HuH-7.5 (cell line): ENCODE data around the gene SVOP.

ENCODE experiments used
- DNase-seq: peaks from one replicate; pipeline ENCODE4 v3.0.0; 2011; ENCODE audit warnings: low spot score

The SVOP gene

DNA sequence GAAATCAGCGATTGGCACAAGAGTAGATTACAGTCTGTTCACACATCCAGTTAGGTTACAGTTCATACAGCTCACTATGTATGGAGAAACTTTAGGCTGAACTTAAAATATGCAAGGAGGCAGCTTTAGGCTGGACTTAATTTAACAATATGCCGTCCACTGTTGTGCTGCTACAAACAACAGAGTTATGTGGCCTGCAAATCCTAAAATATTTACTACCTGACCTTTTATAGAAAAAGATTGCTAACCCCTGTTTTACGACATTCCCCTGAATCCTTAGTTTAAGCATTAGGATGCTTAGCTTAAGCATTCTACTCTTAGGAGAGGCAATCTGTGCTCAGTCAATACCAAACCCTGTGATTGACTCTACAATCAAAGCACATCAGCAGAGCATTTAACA, 90.1 kb downstream of the SVOP start:
- no peak for DNase-seq

DNA sequence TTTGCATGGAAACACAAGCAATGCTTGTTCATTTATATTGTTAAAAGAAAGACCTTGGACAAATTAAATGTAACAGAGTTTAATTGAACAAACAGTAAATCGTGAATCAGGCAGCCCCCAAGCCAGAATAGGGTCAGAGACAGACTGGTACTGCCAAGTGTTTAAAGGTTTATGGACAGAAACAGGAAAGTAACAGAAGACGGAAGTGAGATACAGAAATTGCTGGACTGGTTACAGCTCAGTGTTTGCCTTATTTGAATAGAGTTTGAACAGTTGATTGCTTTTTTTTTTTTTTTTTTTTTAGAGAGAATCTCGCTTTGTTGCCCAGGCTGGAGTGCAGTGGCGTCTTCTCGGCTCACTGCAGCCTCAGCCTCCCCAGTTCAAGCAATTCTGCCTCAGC, 90.7 kb downstream of the SVOP start:
- no peak for DNase-seq

DNA sequence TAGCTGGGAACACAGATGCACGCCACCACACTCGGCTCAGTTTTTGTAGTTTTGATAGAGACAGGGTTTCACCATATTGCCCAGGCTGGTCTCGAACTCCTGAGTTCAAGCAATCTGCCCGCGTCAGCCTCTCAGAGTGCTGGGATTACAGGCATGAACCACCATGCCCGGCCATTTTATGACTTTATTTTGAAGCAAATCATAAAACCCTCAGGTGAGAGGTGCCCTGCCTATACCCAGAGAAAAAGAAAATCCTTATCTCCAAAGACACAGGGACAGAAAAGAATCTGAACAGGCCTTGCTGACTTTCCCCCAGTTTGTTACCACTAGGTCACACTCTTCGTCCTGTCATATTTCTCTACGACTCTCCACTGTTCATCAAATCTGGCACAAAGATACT, 92.2 kb downstream of the SVOP start:
- no peak for DNase-seq

DNA sequence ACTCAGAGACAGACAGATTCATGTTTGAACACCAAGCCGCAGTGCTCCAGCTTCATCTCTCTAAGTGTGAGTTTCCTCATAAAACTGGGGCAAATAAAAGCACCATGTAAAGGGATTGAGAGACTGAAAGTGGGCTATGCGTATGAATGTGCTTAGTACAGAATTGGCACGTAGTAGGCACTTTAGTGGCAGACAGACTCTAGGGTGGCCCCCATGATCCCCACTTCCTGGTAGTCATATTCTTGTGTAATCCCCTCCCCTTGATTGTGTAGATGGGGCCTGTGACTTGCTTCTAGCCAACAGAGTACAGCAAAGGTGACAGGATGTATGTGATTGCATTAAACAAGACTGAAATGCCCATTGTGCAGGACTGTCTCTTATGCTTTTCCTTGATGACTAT, 98.0 kb downstream of the SVOP start:
- no peak for DNase-seq

DNA sequence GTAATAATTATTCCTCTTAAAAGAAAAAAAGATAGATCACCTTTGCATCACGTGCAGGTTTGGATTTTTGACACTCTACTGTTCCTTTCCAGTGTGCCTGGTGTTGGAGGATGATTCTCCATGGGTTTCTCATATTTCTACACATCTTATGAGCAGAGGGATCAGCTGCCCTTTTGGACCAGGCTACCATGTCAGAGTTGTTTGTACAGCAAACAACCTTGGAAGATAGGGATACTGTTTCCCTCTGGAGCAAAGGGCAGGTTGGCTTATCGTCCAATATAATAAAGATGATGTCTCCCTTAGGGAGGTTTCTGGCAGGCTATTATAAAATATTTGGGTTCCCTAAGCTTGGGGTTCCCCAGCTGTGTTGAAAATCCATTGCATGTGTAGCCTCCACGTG, 98.9 kb downstream of the SVOP start:
- DNase-seq: peak; percentile 54

DNA sequence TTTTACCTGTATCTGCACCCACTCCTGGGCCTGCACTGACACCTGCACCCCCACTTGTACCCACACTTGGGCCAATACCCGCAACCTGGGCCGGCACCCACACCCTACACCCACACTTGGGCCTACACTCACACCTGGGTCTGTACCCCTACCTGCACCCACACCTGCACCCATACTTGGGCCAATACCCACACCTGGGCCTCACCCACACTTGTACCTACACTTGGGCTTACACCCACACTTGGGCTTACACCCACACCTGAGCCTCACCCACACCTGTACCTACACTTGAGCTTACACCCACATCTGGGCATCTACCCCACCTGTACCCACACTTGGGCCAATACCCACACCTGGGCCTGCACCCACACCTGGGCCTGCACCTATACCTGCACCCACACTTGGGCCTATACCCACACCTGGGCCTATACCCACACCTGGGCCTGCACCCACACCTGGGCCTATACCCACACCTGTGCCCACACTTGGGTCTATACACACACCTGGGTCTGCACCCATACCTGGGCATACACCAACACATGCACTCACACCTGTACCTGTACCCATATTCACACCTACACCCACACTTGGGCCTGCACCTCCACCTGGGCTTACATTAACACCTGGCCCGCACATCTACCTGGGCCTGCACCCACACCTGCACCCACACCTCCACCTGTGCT, 101.8 kb downstream of the SVOP start:
- no peak for DNase-seq

DNA sequence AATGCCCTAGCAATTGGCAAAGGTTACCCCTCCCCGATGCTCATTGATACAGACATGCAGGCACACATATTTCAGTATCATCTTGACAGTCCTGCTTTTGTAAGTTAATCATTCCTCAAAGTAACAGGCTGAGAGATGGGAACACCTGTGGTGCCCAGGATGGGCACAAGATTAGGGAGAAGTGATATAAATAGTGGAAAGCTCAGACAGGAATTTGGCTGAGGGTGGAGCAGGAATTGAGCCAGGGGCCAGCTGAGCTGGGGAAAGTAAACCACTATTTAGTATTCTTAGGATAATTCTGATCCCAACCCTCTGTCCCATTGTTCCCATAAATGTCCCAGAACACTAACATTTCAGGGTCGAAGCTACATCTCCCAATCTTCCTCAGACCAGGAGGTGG, 102.7 kb downstream of the SVOP start:
- no peak for DNase-seq

DNA sequence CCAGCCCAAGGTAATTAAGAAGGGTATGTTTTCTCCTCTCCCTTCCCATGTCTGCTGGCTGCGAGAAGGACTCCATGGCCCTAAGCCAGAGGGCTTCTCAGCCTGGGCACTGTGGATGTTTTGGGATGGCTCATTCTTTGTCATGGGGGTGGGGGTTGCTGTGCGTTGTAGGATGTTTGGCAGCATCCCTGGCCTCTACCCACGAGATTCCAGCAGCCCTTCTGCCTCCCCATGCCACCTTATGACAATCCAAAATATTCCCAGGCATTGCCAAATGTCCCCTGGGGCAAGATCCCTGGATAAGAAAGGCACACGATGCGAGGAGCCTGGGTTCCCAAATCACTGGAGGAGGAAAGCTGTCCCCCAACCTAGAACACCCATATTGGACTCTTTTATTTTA, 104.5 kb downstream of the SVOP start:
- DNase-seq: no peak

DNA sequence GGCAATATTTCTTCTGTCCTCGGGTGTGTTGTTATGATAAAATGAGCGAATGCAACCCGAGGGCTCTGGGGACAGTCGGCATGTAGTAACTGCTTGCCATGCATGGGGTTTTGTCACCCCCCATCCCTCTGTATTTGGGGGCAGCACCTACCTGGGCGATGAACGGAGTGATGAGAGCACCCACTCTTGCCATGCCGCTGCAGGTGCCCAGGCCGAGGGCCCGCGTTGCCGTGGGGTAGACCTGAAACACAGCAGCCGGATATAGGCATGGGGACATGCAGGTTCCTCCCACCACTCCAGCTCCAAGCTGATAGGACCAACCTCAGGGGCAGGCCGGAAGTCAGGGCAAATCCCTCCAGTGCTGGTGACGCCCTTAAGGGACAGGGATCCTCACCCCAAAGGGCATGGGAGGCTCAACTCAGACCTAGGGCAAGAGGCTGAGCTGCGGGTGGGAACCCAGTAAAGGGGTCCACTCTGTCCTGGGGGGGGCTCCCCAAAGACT, 105.2 kb downstream of the SVOP start:
- DNase-seq: no peak

DNA sequence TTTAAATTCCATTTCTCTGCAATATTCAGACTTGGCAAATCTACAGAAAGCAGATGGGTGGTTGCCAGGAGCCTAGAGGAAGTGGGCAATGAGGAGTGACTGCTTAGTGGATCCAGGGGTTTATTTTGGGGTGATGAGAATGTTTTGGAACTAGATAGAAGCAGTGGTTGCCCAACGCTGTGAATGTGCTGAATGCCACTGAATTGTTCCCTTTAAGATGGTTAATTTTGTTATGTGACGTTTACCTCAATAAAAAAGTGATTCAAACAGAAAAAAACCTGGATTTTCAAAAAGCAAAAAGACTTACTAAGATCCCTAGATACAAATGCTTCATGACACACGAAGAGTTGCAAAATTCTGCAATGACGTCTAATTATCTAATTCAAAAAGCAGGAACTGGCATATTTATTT, 106.7 kb downstream of the SVOP start:
- no peak for DNase-seq

DNA sequence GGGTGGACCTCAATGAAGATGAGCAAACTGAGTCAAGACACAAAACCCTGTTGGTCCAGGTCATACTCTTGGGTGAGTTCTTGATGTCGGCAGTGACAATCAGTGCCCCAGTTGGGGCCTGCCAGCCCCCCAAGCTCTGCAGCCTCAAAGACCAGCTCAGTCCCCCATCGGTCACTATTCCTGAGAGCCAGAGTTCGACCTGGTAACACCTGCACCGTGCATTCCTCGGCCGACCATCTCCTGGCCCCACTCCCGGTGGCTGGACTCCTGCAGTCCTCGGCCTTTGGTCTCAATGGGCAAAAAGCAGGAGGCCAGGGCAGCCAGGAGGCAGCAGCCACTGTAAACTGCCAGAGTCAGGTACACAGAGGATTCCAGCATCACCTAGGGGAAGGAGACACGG, 108.5 kb downstream of the SVOP start:
- DNase-seq: no peak

DNA sequence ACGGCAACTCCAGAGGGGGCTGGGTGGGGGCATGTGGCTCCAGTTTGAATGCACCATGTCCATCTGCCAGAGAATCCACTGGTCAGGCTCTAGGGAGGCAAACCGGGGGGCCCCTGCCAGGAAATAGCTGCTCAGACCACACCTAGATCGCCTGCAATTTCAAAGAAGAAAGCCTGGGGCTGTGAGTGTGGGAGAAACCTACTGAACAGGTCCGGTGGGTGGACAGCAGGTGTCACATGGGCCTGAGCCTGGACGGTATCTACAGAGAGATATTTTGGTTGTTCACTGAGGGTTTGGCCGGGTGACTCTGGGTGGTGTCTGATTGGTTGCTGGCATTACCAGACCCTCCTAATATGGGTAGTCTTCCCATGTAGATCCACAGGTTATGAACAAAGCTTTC, 109.0 kb downstream of the SVOP start:
- no peak for DNase-seq

DNA sequence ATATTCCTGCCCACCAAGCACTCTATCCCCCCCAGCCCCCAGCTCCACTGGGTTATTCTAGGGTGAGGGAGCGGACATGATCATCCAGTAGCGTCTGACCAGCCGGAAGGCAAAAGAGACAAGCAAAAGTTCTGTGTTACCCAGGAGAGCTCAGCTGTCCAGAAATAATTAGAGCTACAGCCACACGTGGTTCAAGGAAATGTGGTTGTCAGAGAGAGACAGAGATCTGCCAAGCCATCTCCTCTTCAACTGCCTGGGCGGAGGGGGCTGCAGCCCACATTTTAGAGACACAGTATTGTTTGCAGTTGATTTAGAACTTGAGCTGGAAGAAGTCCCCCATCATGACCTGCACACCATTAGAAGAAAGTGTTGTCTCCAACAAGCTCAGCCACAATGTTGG, 110.5 kb downstream of the SVOP start:
- DNase-seq: no peak

DNA sequence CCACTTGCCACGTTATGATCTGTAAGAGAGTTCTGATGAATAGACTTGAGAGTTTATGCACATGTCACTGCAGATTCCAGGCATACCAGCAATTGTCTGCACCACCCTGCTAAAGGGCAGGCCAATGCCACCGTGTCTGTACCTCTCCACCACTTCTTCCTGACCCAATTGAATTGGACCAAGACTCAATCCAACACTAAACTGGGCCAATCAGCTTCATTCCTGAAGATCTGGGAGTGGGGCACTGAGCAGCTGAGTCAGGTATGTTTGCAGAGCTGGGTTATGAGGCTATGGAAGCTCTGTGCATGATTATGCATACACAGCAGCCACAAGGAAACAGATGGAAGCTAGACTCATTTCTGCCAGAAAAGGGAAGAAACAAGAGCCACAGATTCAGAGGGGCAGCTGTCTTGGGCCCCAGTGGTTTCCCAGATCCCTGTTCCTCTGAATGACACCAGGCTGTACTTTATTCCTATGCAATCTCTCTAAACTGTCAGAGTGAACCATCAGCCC, 113.0 kb downstream of the SVOP start:
- no peak for DNase-seq

DNA sequence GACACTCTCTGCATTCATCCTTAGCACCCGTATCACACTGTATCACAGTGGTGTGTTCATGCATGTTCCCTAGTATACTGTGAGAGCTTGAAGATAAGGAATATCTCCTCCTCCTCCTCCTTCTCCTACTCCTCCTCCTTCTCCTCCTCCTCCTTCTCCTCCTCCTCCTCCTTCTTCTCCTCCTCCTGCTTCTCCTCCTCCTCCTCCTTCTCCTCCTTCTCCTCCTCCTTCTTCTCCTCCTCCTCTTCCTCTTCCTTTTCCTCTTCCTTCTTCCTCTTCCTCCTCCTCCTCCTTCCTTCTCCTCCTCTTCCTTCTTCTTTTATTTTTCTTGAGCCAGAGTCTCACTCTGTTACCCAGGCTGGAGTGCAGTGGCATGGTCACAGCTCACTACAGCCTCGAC, 113.9 kb downstream of the SVOP start:
- DNase-seq: no peak

DNA sequence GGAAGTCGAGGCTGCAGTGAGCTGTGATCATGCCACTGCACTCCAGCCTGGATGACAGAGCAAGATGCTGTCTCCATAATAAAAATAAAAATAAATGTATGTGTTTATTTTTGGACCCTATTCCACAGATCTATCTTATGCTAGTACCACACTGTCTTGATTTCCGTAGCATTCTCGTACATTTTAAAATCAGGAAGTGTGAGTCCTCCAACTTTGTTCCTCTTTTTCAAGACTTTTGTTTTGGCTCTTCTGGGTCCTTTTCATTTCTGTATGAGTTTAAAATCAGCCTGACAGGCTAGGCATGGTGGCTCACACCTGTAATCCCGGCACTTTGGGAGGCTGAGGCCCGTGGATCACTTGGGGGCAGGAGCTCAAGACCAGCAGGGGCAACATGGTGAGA, 115.1 kb downstream of the SVOP start:
- DNase-seq: no peak

DNA sequence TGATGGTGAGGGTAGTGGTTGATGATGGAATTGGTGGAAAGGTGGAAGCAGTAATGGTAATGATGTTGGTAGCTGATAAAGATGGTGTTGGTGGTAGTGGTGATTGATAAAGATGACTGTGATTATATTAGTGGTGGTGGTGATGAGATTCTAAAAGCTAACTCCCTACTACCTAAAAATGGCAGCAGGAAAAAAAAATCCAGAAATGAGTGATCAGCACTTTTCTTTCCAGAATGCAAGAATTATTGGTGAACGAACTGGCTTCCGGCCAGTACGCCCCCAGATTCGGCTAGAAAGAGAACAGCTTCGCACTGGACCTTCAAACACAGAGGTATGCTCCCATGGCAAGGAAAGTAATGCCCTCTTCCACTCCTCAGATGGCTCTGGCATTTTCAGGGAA, 121.7 kb downstream of the SVOP start:
- no peak for DNase-seq

DNA sequence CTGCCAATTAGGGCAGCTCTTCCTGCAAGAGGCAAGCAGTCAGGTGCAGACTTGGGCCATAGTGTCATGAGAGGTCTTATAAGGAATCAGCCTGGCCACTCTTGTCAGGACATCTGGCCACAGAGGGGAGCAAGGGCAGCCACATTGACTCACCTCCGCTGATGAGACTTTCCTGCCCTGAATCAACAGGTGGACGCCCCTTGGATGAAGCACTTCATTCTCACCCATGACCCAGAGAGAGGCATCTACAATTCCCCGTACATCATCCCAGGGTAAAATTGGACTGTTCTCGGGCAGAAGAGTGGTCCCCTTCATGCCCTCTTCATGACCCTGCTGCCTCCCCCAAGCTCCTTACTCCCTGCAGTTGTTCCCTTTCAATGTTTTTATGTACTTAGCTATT, 124.1 kb downstream of the SVOP start:
- no peak for DNase-seq

DNA sequence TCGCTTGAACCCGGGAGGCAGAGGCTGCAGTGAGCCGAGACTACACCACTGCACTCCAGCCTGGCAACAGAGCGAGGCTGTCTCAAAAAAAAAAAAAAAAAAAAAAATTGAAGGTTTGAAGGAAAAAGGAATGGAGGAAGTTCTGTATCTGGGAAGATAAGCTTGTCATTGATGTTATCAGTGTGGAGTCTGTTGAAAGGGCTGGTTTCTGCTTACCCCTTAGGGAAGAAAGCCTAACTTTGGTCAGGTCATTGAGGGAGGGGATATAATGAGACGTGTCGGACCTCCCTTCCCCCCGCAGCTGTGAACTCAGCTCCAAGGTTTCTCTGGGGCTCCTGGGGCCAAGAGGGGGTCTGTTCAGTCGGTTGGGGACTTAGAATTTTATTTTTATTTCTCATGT, 124.5 kb downstream of the SVOP start:
- DNase-seq: no peak

DNA sequence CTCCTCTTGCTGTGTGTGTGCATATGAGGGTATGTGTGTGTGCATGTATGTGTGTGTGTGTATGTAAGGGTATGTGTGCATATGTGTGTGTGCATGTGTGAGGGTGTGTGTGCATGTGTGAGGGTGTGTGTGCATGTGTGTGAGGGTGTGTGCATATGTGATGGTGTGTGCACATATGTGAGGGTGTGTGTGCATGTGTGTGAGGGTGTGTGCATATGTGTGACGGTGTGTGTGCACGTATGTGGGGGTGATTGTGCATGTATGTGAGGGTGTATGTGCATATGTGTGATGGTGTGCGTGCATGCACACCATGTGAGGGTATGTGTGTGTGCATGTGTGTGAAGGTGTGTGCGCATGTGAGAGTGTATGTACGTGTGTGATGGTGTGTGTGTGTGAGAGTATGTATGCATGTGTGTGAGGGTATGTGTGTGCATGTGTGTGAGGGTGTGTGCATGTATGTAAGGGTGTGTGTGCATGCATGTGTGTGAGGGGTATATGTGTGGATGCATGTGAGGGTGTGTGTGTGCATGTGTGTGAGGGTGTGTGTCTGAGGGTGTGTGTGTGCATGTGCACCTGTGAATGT, 125.6 kb downstream of the SVOP start:
- DNase-seq: no peak

DNA sequence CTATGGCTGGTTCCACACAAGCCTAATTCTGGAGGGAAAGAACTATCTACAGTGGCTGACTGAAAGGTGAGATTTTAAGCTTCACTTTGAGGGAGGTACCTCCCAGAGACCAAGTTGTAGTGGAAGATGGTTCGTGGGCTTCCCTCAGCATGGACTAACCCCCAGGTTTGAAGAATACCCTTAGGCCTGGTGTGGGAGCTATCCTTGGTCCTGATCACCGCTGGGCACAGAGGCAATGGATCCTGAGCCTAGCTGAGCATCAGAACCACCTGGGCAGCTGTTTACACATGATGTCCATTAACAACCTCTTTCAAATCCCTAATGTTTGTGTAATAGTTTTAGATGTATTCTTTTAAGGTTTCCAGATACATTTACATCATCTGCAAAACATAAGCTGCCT, 130.7 kb downstream of the SVOP start:
- no peak for DNase-seq

DNA sequence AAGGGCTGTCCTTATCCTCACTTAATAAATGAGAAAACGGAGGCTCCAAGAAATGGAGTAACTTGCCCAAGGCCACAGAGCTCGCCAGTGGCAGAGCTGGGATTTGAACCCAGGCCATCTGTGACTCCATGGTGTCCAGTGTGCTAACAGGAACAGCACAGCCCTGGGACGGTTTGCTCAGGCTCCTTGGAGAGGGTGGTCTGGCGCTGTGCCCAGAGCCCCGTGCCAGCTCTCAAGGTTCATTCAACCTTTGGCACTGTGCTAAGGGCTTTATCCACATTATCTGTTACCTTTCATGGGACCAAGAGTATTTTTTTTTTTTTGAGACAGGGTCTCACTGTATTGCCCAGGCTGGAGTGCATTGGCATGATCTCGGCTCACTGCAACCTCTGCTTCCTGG, 132.8 kb downstream of the SVOP start:
- DNase-seq: no peak

DNA sequence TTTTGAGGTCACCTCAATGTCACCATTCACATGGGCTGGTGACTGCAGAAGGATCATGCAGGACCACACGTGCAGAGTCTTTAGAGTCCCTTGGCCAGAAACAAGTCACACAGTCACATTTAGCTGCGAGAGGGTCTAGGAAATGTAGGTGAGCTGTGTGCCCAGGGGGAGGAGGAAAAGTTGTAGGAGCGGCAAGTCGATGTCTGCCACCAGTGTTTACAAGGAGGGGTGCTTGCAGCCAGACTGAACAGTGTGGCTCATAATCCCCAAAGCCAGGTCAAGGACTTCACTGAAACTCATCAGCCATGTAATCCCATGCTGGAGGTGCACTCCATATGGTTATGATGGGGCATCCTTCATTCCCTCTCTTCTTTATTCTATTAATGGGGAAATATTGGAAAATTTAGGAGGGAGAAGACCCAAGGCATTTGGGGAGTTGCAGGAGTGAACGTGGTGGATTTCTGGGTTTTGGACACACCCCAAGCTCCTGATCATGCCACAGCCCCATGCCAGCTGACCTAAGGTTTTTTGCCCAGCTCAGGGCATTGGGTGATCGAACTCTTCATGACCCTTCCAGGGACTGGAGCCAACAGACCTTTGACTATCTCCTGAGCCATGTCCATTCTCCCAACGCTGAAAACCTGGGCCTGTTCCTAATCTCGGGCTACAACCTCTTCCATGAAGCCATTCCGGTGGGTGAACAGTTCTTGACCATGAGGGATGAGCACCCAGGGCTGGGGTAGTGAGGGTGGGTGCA, 133.8 kb downstream of the SVOP start:
- no peak for DNase-seq
